DOHH2 (cell line): ENCODE measurements around the gene MADD.
"Not testable (repeated sequence)": the region's sequence is repeated elsewhere in the genome, so short reads cannot be mapped to it uniquely, and the experiment has no call there.

Experiments used
- H3F3A ChIP-seq: fragments of 200-600 bp; sonication (generic), shearing (Covaris generic); 2 replicates; pipeline ENCODE4 v1.6.0; 2016; ENCODE audit warnings: antibody characterized with exemption, mild to moderate bottlenecking; ENCODE audit not compliant: control insufficient read depth, insufficient read depth
- H3K27ac ChIP-seq: fragments of 200-600 bp; sonication (generic); 2 replicates; pipeline ENCODE4 v1.5.1; 2014; ENCODE audit warnings: low read depth, mild to moderate bottlenecking, low read length, moderate library complexity
- H3K27me3 ChIP-seq: fragments of 200-600 bp; sonication (generic); 2 replicates; pipeline ENCODE4 v1.6.1; 2014; ENCODE audit warnings: mild to moderate bottlenecking, low read length, mixed read lengths; ENCODE audit not compliant: control insufficient read depth
- H3K36me3 ChIP-seq: fragments of 200-600 bp; sonication (generic); 2 replicates; pipeline ENCODE4 v1.6.1; 2014; ENCODE audit warnings: mild to moderate bottlenecking, low read length, moderate library complexity, mixed read lengths; ENCODE audit not compliant: control insufficient read depth
- H3K4me1 ChIP-seq: fragments of 200-600 bp; sonication (generic); 2 replicates; pipeline ENCODE4 v1.6.1; 2014; ENCODE audit warnings: mild to moderate bottlenecking, low read length, mixed read lengths; ENCODE audit not compliant: control insufficient read depth
- H3K4me2 ChIP-seq: fragments of 200-600 bp; sonication (generic); 2 replicates; pipeline ENCODE4 v1.6.0; 2014; ENCODE audit warnings: mild to moderate bottlenecking, low read length, moderate library complexity
- H3K4me3 ChIP-seq: fragments of 200-600 bp; sonication (generic); 2 replicates; pipeline ENCODE4 v1.5.1; 2014; ENCODE audit warnings: mild to moderate bottlenecking, low read length, mixed read lengths
- H3K79me2 ChIP-seq: fragments of 200-600 bp; sonication (generic); 2 replicates; pipeline ENCODE4 v1.6.1; 2014; ENCODE audit warnings: mild to moderate bottlenecking, low read length, mixed read lengths; ENCODE audit not compliant: control insufficient read depth
- H3K9me2 ChIP-seq: fragments of 200-600 bp; sonication (generic); replicated peaks from 2 replicates; pipeline ENCODE4 v1.6.1; 2014; ENCODE audit warnings: mild to moderate bottlenecking, low read length, mixed read lengths; ENCODE audit not compliant: control insufficient read depth
- H3K9me3 ChIP-seq: fragments of 200-600 bp; sonication (generic); 2 replicates; pipeline ENCODE4 v1.6.1; 2014; ENCODE audit warnings: antibody characterized with exemption, low read length, mixed read lengths; ENCODE audit not compliant: control insufficient read depth, insufficient read depth
- H4K20me1 ChIP-seq: fragments of 200-600 bp; sonication (generic); 2 replicates; pipeline ENCODE4 v1.6.0; 2014; ENCODE audit warnings: low read depth, mild to moderate bottlenecking, antibody characterized with exemption, low read length, moderate library complexity; ENCODE audit not compliant: control insufficient read depth, insufficient read depth
- EZH2phosphoT487 ChIP-seq: fragments of 200-600 bp; sonication (generic); IDR thresholded peaks from 2 replicates; pipeline ENCODE4 v1.6.1; 2017; ENCODE audit warnings: borderline replicate concordance, mild to moderate bottlenecking, antibody characterized with exemption, low read length, moderate library complexity, mixed read lengths
- TF ChIP-seq, protein P1 (sequence below): fragments of 200-600 bp; sonication (generic); IDR thresholded peaks from one replicate; pipeline ENCODE4 v1.5.1; 2014; ENCODE audit warnings: antibody characterized with exemption, mild to moderate bottlenecking, low read depth, low read length; ENCODE audit not compliant: poor library complexity, severe bottlenecking

MADD gene

DNA sequence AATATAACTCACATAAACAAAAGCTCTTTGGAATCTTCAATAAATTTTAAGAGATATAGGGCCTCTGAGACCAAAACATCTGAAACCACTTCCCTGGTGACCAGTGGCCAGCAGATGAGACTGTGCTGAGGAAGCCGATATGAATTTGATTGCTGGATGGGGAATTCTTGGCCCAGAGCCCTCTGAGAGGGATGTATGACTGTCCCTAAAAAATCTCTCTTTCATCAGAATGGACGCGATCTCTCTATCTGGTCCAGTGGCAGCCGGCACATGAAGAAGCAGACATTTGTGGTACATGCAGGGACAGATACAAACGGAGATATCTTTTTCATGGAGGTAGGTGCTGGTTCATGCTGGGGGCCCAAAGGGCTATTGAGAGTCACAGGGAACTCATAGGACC lies 45.1 kb downstream of the MADD start:
- Histone ChIP-seq H3K79me2 (no peaks in the 10 kb centered on the region), H3K9me3 (no peaks in the 10 kb centered on the region), H3K9me2 (no peaks in the 10 kb centered on the region), H3F3A (peaks cover 10% of the 10 kb centered on the region; the same call in 1 of the 2 replicates), H3K4me2 (no peak overlapping the region), H3K36me3 (peaks cover 55% of the 10 kb centered on the region), H3K27me3 (no peaks in the 10 kb centered on the region), H4K20me1 (no peaks in the 10 kb centered on the region), H3K27ac (no peak overlapping the region), H3K4me3 (no peak overlapping the region), H3K4me1 (peaks cover 21% of the 10 kb centered on the region)
- TF ChIP-seq, protein P1, sequence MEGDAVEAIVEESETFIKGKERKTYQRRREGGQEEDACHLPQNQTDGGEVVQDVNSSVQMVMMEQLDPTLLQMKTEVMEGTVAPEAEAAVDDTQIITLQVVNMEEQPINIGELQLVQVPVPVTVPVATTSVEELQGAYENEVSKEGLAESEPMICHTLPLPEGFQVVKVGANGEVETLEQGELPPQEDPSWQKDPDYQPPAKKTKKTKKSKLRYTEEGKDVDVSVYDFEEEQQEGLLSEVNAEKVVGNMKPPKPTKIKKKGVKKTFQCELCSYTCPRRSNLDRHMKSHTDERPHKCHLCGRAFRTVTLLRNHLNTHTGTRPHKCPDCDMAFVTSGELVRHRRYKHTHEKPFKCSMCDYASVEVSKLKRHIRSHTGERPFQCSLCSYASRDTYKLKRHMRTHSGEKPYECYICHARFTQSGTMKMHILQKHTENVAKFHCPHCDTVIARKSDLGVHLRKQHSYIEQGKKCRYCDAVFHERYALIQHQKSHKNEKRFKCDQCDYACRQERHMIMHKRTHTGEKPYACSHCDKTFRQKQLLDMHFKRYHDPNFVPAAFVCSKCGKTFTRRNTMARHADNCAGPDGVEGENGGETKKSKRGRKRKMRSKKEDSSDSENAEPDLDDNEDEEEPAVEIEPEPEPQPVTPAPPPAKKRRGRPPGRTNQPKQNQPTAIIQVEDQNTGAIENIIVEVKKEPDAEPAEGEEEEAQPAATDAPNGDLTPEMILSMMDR, result no peak
- TF ChIP-seq EZH2phosphoT487, result no peak

DNA sequence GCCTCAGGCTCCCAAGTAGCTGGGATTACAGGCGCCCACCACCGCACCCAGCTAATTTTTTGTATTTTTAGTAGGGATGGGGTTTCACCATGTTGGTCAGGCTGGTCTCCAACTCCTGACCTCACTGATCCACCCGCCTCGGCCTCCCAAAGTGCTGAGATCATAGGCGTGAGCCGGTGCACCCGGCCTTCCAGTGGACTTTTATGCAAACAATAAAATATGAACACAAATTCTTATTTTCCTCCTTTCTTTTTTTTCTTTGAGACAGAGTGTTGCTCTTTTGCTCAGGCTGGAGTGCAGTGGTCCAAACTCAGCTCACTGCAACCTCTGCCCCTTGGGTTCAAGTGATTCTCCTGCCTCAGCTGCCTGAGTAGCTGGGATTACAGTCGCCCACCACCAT lies 46.6 kb downstream of the MADD start:
- H3K4me1 ChIP-seq, result peaks cover 21% of the 10 kb centered on the region
- not testable (repeated sequence) for H3K4me2 ChIP-seq, H3K27ac ChIP-seq, H3K27me3 ChIP-seq, H4K20me1 ChIP-seq, H3K79me2 ChIP-seq, H3K9me3 ChIP-seq, H3K4me3 ChIP-seq, H3F3A ChIP-seq, H3K9me2 ChIP-seq
- peaks cover 47% of the 10 kb centered on the region for H3K36me3 ChIP-seq

DNA sequence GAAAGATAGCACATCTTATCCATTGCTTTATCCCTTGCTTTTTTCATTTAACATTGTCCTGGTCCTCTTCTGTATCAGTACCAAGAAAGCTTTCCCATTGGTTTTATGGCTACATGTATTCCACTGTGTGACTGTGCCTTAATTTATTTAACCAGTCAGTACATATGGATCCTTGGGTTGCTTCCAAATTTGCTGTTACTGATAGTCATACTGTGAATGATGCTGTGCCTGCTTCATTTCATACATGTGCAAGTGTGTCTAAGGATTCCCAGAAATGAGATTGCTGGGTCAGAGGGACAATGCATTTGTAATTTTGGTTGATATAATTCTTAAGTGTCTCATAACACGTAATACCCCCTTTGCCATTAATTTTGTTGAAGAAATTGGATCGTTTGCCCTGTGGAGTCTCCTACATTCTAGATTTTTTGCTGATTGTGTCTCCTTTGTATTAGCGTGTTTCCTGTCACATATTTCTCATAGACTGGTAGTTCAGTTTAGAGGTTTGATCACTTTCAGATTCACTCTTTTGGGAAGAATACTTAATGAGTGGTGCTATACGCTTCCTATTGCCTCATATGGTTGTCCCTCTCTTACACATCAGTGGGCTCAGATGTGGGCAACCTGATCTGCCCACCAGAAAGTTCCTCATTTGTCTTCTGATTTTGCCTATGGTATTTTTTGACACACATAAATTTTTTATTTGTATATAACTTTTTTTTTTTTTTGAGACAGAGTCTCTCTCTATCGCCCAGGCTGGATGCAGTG lies 47.3 kb downstream of the MADD start:
- Histone ChIP-seq H3K9me3 (no peaks in the 10 kb centered on the region), H3K4me2 (peak overlapping the region; percentile 44), H4K20me1 (no peaks in the 10 kb centered on the region), H3K27me3 (no peaks in the 10 kb centered on the region), H3K4me3 (peak overlapping the region; percentile 18; the same call in 1 of the 2 replicates), H3F3A (peaks cover 10% of the 10 kb centered on the region; the same call in 1 of the 2 replicates), H3K4me1 (peaks cover 21% of the 10 kb centered on the region), H3K36me3 (peaks cover 46% of the 10 kb centered on the region), H3K79me2 (no peaks in the 10 kb centered on the region), H3K27ac (peak overlapping the region; percentile 62), H3K9me2 (no peaks in the 10 kb centered on the region)
- TF ChIP-seq EZH2phosphoT487, result no peak
- TF ChIP-seq, protein P1, result no peak

DNA sequence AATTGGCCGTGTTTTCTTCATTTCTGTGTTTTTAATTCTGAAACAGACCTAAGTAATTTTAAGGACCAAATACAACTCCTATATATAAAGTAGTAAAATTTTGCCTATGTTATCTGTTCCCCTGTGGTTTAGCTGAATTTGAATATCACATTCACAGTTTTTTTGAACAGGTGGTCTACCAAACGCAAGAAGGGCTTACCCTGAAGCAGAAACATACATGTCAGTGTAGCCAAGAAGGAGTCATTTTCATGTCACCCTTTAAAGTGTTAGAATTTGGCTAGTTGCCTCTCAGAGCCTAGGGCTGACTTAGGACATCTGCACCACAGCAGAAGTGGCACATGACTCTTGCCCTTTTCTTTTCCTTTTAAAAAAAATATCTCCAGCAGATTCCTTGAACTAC lies 48.2 kb downstream of the MADD start:
- H3K27me3 ChIP-seq, result no peaks in the 10 kb centered on the region
- no peaks in the 10 kb centered on the region for H3K9me3 ChIP-seq
- H3K27ac ChIP-seq, result peak overlapping the region; percentile 62
- H3F3A ChIP-seq, result peaks cover 10% of the 10 kb centered on the region; the same call in 1 of the 2 replicates
- no peaks in the 10 kb centered on the region for H4K20me1 ChIP-seq
- H3K4me3 ChIP-seq, result peak overlapping the region; percentile 22
- H3K9me2 ChIP-seq, result no peaks in the 10 kb centered on the region
- peak overlapping the region; percentile 44 for H3K4me2 ChIP-seq
- no peaks in the 10 kb centered on the region for H3K79me2 ChIP-seq
- TF ChIP-seq EZH2phosphoT487, result no peak
- TF ChIP-seq, protein P1, result no peak
- H3K36me3 ChIP-seq, result peaks cover 42% of the 10 kb centered on the region
- peaks cover 21% of the 10 kb centered on the region for H3K4me1 ChIP-seq
